Keratinocyte (primary cell): ENCODE results near the gene LHPP.

ENCODE experiments used
- EZH2 ChIP-seq: IDR thresholded peaks from one replicate; pipeline ENCODE4 v1.6.1; 2012; ENCODE audit warnings: inconsistent platforms, mild to moderate bottlenecking, low read length, moderate library complexity
- TF ChIP-seq, protein P1 (sequence below), 3 experiments: IDR thresholded peaks in 1 of 3; conservative IDR thresholded peaks in 1 of 3; optimal IDR thresholded peaks in 1 of 3; 2 replicates in 2 of 3; 3 replicates in 1 of 3; pipeline versions ENCODE3 to v1.5.1; 2011; ENCODE audit warnings: low read length in 3 of 3, mild to moderate bottlenecking in 3 of 3, moderate library complexity in 2 of 3, control low read depth in 1 of 3, inconsistent platforms in 1 of 3; ENCODE audit not compliant: insufficient read depth in 2 of 3; ENCODE audit errors: extremely low read depth in 1 of 3

DNA sequence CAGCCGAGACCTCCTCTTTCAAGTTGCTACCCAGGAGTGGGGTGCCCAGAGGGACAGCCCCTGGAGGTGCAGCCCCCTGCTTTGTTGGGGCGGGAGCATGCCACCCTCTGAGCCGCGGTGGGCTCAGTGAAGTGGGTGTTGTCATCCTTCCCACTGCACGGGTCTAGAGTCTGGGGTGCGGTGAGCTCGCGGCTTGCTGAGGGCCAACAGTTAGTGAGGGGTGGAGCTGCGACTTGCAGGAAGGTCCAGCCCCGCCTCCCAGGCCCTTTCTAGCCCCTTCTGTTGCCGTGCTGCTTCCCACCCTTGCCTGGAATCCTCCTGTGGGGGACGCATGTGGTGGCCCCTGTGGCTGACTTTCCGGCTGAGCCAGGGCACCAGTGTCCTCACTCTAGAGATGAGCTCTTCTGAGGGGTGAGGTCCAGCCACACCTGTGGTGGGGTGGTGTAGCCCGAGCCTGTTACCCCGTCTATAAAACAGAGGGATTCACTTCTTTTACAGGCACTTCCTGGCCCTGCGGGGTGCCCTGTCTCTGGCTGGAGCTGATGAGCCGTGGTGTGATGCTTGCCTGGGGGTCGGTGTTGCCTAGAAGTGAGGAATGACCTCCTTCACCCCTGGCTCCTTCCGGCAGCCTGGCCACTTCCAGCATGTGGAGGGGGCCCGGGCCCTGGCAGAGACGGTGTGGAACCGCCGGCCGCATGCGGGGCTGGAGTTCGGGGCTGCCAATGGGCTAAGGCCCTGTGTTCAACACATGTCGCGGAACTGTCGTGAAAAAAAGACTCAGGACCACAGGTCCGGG is 154.6 kb downstream of the LHPP start:
- no peak for TF ChIP-seq EZH2
- TF ChIP-seq, protein P1, sequence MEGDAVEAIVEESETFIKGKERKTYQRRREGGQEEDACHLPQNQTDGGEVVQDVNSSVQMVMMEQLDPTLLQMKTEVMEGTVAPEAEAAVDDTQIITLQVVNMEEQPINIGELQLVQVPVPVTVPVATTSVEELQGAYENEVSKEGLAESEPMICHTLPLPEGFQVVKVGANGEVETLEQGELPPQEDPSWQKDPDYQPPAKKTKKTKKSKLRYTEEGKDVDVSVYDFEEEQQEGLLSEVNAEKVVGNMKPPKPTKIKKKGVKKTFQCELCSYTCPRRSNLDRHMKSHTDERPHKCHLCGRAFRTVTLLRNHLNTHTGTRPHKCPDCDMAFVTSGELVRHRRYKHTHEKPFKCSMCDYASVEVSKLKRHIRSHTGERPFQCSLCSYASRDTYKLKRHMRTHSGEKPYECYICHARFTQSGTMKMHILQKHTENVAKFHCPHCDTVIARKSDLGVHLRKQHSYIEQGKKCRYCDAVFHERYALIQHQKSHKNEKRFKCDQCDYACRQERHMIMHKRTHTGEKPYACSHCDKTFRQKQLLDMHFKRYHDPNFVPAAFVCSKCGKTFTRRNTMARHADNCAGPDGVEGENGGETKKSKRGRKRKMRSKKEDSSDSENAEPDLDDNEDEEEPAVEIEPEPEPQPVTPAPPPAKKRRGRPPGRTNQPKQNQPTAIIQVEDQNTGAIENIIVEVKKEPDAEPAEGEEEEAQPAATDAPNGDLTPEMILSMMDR (optimal IDR thresholded peaks at IDR 0.05 in 1 of 3, IDR thresholded peaks at IDR 0.05 in 1 of 3, conservative IDR thresholded peaks at IDR 0.05 in 1 of 3; ENCODE audit: extremely low read depth in 1 of 3, insufficient read depth in 2 of 3, low read length in 3 of 3), result no peak
